ENCODE results near the gene FAM53B.

FAM53B gene

DNA sequence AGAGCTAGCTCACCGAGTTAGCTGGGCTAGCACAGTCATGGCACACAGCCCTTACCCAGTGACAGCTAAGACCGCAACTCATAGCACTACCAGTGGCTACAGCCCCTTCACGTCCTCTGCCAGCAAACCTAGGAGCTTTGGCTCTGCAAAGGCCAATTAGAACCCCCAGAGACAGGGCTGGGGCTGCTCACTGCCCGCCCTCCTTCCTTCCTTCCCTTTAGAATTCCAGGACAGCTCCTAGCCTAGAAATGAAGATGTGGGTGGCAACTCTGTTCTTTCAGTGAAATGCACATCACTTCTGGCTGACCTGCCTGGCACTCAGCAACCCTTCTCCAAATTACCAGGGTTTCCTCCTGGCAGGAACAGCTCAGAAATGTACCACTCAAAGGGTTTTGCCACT lies 99.9 kb downstream of the FAM53B start:
- no peak overlapping the region for H3K4me3 ChIP-seq (ENCODE audit: low read length)
- no peak for DNase-seq (ENCODE audit: low read depth)
- TF ChIP-seq, protein P1, sequence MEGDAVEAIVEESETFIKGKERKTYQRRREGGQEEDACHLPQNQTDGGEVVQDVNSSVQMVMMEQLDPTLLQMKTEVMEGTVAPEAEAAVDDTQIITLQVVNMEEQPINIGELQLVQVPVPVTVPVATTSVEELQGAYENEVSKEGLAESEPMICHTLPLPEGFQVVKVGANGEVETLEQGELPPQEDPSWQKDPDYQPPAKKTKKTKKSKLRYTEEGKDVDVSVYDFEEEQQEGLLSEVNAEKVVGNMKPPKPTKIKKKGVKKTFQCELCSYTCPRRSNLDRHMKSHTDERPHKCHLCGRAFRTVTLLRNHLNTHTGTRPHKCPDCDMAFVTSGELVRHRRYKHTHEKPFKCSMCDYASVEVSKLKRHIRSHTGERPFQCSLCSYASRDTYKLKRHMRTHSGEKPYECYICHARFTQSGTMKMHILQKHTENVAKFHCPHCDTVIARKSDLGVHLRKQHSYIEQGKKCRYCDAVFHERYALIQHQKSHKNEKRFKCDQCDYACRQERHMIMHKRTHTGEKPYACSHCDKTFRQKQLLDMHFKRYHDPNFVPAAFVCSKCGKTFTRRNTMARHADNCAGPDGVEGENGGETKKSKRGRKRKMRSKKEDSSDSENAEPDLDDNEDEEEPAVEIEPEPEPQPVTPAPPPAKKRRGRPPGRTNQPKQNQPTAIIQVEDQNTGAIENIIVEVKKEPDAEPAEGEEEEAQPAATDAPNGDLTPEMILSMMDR (IDR thresholded peaks at IDR 0.05; ENCODE audit: insufficient read depth, low read depth, low read length, missing control alignments): no peak

DNA sequence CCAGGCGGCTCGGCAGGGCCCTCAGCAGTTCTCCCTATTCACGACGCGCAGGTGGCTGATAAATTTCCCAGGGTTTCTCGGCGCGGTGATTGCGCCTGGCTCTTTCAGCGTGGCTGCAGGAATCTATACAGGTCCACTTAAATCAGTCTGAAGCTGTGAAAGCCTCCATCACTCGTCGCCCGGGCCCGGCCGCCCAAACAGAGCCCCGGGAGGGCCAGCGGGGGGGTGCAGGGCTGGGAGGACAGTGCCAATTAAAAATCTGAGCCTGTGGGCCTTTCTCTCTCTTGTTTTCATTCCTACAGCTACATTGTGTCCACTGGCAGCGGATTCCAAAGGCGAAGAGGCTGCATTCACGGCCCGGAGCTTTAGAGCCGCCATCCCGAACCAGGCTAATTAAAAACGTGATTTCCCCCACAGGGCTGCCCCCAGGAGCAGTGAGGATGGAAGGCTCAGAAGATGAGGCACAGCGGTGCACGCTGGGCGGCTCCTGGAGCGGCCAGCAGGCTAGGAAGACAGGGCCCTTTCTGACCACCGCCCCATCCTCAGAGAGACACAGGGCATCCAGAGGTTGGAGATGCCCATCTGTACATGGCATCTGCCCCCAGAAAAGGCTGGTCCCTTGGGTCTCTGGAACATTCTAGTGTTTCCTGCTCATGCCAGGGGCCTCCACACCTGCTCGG lies 100.7 kb downstream of the FAM53B start:
- DNase-seq (ENCODE audit: low read depth): no peak

DNA sequence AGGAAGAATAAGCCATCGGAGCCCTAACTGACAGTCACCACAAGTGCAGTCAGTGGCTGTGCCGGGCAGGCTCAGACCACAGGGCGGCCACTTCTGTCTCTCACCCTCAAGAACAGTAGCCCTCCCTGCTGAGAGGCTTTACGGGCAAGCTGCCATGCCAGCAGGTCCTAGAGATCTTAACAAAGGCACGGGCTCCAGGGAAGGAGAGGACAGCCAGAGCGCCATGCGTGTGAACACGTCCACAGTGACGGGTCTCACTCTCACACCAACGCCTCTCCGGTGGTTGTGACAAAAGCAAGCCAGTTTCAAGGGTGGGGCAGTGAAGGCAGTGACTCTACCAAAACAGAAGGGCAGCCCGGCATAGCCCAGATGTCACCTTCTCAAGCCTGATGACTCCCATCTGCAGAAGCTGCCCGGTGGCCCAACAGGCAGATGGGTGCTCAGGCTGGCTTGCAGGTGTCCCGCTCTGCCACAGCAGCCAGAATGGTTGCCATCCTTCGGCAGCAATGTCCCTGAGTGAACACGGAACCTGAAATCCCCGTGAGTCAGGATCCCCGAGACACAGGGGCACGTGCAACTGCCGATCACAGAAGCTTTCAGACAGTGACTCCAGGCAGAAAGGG lies 102.0 kb downstream of the FAM53B start:
- H3K4me3 ChIP-seq (ENCODE audit: low read length): no peak overlapping the region
- TF ChIP-seq, protein P1 (IDR thresholded peaks at IDR 0.05; ENCODE audit: insufficient read depth, low read depth, low read length, missing control alignments): no peak
- DNase-seq (ENCODE audit: low read depth): no peak

More for the DNA sequence above, 100.7 kb downstream of the FAM53B start:
- TF ChIP-seq, protein P1 (IDR thresholded peaks at IDR 0.05; ENCODE audit: insufficient read depth, low read depth, low read length, missing control alignments): no peak
- no peak overlapping the region for H3K4me3 ChIP-seq (ENCODE audit: low read length)

DNA sequence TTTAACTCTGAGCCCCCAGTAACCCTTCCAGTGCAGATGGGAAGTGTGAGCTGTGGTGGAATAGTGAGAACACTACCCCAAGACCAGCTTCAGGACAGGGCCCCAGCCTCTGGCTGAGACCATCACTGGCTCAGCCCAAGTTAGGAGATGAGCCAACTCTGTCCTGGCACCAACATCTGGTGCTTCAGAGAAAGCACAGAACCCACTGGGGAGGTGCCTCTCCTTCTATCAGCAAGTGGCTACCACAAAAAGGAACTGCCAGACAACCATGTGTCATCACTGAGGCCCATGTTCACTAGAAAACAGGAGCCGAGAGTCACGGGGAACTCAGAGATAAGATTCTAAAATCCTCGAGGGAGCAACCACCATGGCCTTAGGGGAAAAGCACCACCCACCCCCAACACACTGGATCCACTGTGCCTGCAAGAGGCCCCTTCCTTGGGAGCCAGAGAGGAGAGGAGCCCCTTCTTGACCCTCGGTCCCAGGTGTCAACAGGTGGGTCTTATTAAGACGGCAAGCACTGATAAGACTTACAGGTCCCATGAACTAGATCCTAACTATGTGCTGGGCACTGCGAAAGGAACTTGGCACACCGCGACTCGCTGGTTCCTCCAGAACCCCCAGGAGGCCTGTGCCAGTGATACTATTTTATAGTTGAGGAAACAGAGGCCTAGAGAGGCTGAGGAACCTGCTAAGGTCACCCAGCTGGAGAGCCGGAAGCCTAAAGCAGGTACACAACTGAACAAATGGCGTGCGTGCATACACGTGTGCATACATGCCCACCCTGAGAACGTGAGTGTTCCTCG lies 102.7 kb downstream of the FAM53B start:
- peak; percentile 58 for DNase-seq (ENCODE audit: low read depth)
- TF ChIP-seq, protein P1 (IDR thresholded peaks at IDR 0.05; ENCODE audit: insufficient read depth, low read depth, low read length, missing control alignments): no peak
- H3K4me3 ChIP-seq (ENCODE audit: low read length): no peak overlapping the region

DNA sequence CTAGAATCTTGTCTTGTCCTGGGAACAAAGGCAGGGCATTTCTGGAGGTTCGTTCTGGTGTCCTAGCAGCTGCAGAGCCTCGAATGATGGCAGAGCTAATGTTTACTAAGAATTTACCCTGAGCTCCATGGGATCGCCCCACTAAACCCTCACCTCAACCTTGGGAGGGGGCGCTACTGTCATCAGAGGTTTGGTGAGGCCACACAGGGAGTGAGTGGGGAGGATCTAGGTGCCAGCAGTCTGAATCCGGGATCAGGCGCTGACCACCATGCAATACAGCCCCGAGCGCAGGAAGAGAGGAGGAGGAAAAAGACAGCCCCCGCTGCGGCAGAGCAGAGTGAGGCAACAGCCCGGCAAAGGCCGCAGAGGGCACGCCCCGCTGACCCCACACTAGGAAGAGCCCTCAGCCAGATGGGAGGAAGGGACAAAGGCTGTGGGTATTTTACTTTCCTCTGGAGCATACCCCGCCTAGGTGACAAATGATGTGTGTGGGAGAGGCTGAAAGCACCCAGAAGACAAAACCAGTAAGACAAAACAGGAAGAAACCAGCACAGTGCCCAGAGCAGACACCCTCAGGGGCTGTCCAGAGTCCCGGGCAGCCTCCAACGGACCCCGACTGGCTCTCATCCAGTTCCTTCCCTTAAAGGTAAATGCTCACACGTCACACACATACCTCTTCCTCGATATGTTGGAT lies 103.5 kb downstream of the FAM53B start:
- H3K4me3 ChIP-seq (ENCODE audit: low read length): no peak overlapping the region
- DNase-seq (ENCODE audit: low read depth): peak; percentile 28
- TF ChIP-seq, protein P1 (IDR thresholded peaks at IDR 0.05; ENCODE audit: insufficient read depth, low read depth, low read length, missing control alignments): no peak

DNA sequence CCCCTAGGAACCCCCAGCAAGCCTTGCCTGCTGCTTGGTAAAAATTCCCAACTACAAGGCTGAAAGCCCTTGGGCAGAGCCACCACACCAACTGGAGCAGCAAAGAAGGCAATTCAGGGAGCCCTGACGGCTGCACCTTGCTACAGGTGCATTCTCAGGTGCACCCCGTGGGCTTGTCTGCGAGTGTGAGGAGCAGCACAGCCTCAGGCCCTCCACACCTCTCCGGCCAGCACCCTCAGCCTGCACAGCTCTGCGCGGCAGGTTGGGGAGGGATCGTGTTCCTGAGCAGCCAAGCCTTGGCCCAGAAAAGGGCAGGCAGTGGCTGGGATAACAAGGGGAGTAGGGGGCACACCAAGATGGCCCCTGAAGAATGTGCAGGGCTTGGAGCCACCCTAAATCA lies 104.1 kb downstream of the FAM53B start:
- no peak for DNase-seq (ENCODE audit: low read depth)
- TF ChIP-seq, protein P1 (IDR thresholded peaks at IDR 0.05; ENCODE audit: insufficient read depth, low read depth, low read length, missing control alignments): no peak
- H3K4me3 ChIP-seq (ENCODE audit: low read length): no peak overlapping the region

All from epithelial cell of esophagus (primary cell).